Mesendoderm (in vitro differentiated cells): Measurements from ENCODE around the gene FBXO10.

Source experiments
- DNase-seq: peaks from one replicate; pipeline ENCODE4 v3.0.0; 2013
- H2AK5ac ChIP-seq: 2 replicates; pipeline ENCODE4 v1.6.1; 2013; ENCODE audit warnings: low read length, inconsistent platforms
- H2BK120ac ChIP-seq: 2 replicates; pipeline ENCODE4 v1.6.1; 2013; ENCODE audit warnings: low read depth, mild to moderate bottlenecking, low read length, moderate library complexity, mixed read lengths
- H2BK15ac ChIP-seq: replicated peaks from 2 replicates; pipeline ENCODE4 v1.6.1; 2013; ENCODE audit warnings: low read depth, mild to moderate bottlenecking, moderate library complexity
- H2BK5ac ChIP-seq: 2 replicates; pipeline ENCODE4 v1.6.1; 2013; ENCODE audit warnings: low read length, inconsistent platforms
- H3K18ac ChIP-seq: 2 replicates; pipeline ENCODE4 v1.6.1; 2013; ENCODE audit warnings: mild to moderate bottlenecking, low read length, mixed read lengths
- H3K23ac ChIP-seq: one replicate; pipeline ENCODE4 v1.6.1; 2013; ENCODE audit warnings: low read length
- H3K27ac ChIP-seq: 2 replicates; pipeline ENCODE4 v1.5.1; 2013; ENCODE audit warnings: low read depth, mild to moderate bottlenecking, inconsistent platforms, low read length, moderate library complexity
- H3K27me3 ChIP-seq: 2 replicates; pipeline ENCODE4 v1.6.1; 2013; ENCODE audit warnings: low read length, control low read depth, mild to moderate bottlenecking, inconsistent platforms; ENCODE audit not compliant: insufficient read depth, poor library complexity
- H3K36me3 ChIP-seq: 2 replicates; pipeline ENCODE4 v1.6.1; 2013; ENCODE audit warnings: low read length, inconsistent platforms; ENCODE audit not compliant: control insufficient read depth, insufficient read depth
- H3K4ac ChIP-seq: one replicate; pipeline ENCODE4 v1.6.1; 2013; ENCODE audit warnings: low read depth, mild to moderate bottlenecking, low read length, moderate library complexity
- H3K4me1 ChIP-seq: 2 replicates; pipeline ENCODE4 v1.6.1; 2013; ENCODE audit warnings: low read depth, low read length, inconsistent platforms; ENCODE audit not compliant: control insufficient read depth
- H3K4me2 ChIP-seq: 2 replicates; pipeline ENCODE4 v1.6.1; 2013; ENCODE audit warnings: low read length
- H3K4me3 ChIP-seq: 2 replicates; pipeline ENCODE4 v1.5.1; 2013; ENCODE audit warnings: mild to moderate bottlenecking, low read length
- H3K56ac ChIP-seq: one replicate; pipeline ENCODE4 v1.6.1; 2013; ENCODE audit warnings: low read length
- H3K79me1 ChIP-seq: 2 replicates; pipeline ENCODE4 v1.6.1; 2013; ENCODE audit warnings: low read length, inconsistent platforms
- H3K79me2 ChIP-seq: 2 replicates; pipeline ENCODE4 v1.6.1; 2013; ENCODE audit warnings: mild to moderate bottlenecking, low read length; ENCODE audit not compliant: control insufficient read depth, insufficient read depth
- H3K9ac ChIP-seq: 2 replicates; pipeline ENCODE4 v1.6.1; 2013; ENCODE audit warnings: low read length, inconsistent platforms
- H4K5ac ChIP-seq: one replicate; pipeline ENCODE4 v1.6.1; 2013; ENCODE audit warnings: low read length
- H4K8ac ChIP-seq: one replicate; pipeline ENCODE4 v1.6.1; 2013; ENCODE audit warnings: low read depth, mild to moderate bottlenecking, control low read depth, low read length, moderate library complexity
- WGBS: extraction: QIAGEN DNeasy Blood & Tissue Kit; methylation state at CpG from one replicate; pipeline ENCODE4 v1.1.7; 2013; ENCODE audit warnings: low lambda C conversion rate, missing lambda C conversion rate; ENCODE audit not compliant: insufficient coverage; ENCODE audit errors: extremely low coverage; 5-methylcytosine and 5-hydroxymethylcytosine counted together

FBXO10 gene

DNA sequence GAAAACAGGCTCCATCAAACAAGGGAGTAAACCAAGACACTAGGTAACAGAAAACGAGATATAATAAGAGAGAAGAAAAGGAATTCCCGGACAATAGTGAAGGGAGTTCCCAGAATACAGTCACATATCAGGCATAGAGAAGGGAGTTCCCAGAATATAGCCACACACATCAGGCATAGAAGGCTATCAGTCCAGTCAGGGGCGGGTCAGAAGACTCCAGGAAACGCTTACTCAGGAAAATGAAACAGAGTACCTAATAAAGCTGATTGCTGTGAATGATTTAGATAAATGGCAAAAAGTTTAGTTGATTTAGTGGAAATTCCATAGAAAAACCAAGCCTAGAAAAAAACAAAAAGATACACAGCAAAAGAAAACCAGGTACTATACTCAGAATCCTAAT is 11.3 kb upstream of the FBXO10 start:
- H3K4me3 ChIP-seq: no peak overlapping the region
- H2BK15ac ChIP-seq: no peak overlapping the region
- H3K36me3 ChIP-seq: peaks cover 8% of the 10 kb centered on the region
- H3K27ac ChIP-seq: no peak overlapping the region
- H3K79me2 ChIP-seq: peaks cover 31% of the 10 kb centered on the region
- H3K4ac ChIP-seq: no peak overlapping the region
- H4K5ac ChIP-seq: no peak overlapping the region
- no peak overlapping the region for H3K23ac ChIP-seq
- H2AK5ac ChIP-seq: no peak overlapping the region
- no CpG with 5 or more reads among the region's 4 CpGs for WGBS
- no peak overlapping the region for H2BK5ac ChIP-seq
- H2BK120ac ChIP-seq: no peak overlapping the region
- no peak for DNase-seq
- H3K4me1 ChIP-seq: no peaks in the 10 kb centered on the region
- no peak overlapping the region for H3K4me2 ChIP-seq
- H4K8ac ChIP-seq: no peak overlapping the region
- H3K27me3 ChIP-seq: no peaks in the 10 kb centered on the region
- H3K9ac ChIP-seq: no peak overlapping the region
- H3K79me1 ChIP-seq: peaks cover 8% of the 10 kb centered on the region
- H3K56ac ChIP-seq: no peak overlapping the region
- no peak overlapping the region for H3K18ac ChIP-seq

DNA sequence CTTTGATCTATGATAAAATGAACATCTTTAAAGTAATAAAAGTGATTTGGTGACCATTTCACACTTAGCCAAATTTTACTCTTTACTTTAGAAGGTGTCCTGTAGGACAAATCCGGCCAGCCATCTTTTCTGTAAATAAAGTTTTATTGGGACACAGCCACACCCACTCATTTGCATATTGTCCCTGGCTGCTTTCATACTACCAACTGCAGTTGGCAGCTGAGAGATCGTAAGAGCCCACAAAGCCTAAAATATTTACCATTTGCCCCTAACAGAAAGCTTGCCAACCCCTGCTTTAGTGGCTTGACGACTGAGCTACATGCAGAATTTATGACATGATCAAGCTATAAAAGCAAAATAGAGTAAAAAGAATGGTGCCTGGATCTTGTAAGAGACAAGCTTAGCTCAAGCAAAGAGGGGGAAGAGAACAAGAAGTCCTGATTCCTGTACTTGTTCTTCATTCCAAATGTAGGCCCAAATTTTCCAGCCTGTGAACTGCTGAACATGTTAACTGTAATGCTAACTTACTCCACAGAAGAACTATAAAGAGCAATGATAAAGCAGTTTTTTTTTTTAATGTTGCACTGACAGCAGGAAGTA is 7.4 kb upstream of the FBXO10 start:
- H3K79me1 ChIP-seq: peaks cover 7% of the 10 kb centered on the region
- no CpG with 5 or more reads among the region's 3 CpGs for WGBS

DNA sequence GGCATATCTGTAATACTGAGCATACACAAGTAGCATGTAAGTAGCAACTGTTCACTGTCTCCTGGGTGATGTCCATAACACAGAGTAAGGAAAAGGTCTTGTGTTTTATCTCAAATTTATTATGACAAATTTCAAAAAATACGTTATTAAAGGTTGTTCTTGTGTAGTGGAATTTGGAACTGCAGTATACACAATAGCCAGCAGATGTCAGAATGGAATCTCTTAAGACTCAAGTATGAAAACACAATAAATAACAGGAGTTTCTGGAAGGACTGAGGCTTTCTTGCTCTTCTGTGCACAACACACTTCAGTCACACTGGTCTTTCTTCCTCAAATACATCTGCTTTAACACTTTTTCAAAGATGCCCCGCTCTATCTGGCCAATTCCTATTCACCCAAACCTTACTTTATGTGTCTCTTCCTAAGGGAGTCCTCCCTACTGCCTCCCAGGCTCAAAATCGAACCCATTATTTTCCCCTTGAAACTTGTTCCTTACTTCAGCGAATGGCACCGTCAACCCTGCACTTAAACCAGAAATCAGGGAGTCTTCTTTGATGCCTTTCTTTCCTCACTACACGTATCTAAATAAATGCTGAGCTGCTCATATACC is 6.5 kb upstream of the FBXO10 start:
- Histone ChIP-seq H3K79me1 (peaks cover 7% of the 10 kb centered on the region), H3K56ac (no peak overlapping the region), H2BK120ac (no peak overlapping the region), H2AK5ac (no peak overlapping the region), H3K4me3 (no peak overlapping the region), H3K36me3 (peaks cover 7% of the 10 kb centered on the region), H2BK5ac (no peak overlapping the region), H3K18ac (no peak overlapping the region), H3K4ac (no peak overlapping the region), H3K27ac (no peak overlapping the region), H3K4me1 (no peaks in the 10 kb centered on the region), H3K4me2 (no peak overlapping the region), H3K79me2 (peaks cover 3% of the 10 kb centered on the region), H4K5ac (no peak overlapping the region), H3K27me3 (no peaks in the 10 kb centered on the region), H3K23ac (no peak overlapping the region), H4K8ac (no peak overlapping the region), H2BK15ac (no peak overlapping the region), H3K9ac (no peak overlapping the region)
- no CpG with 5 or more reads among the region's 6 CpGs for WGBS
- DNase-seq: peak; percentile 49

More for the DNA sequence above, 7.4 kb upstream of the FBXO10 start:
- H3K18ac ChIP-seq: no peak overlapping the region
- H4K5ac ChIP-seq: no peak overlapping the region
- no peak overlapping the region for H3K23ac ChIP-seq
- no peak overlapping the region for H2BK120ac ChIP-seq
- no peak overlapping the region for H3K4me3 ChIP-seq
- no peaks in the 10 kb centered on the region for H3K4me1 ChIP-seq
- H3K27me3 ChIP-seq: no peaks in the 10 kb centered on the region
- H3K36me3 ChIP-seq: peaks cover 9% of the 10 kb centered on the region
- no peak overlapping the region for H3K27ac ChIP-seq
- H2AK5ac ChIP-seq: no peak overlapping the region
- no peak for DNase-seq
- H3K9ac ChIP-seq: no peak overlapping the region
- H3K79me2 ChIP-seq: peaks cover 5% of the 10 kb centered on the region
- H3K56ac ChIP-seq: no peak overlapping the region
- H2BK5ac ChIP-seq: no peak overlapping the region
- no peak overlapping the region for H3K4ac ChIP-seq
- H2BK15ac ChIP-seq: no peak overlapping the region
- H3K4me2 ChIP-seq: no peak overlapping the region
- no peak overlapping the region for H4K8ac ChIP-seq

DNA sequence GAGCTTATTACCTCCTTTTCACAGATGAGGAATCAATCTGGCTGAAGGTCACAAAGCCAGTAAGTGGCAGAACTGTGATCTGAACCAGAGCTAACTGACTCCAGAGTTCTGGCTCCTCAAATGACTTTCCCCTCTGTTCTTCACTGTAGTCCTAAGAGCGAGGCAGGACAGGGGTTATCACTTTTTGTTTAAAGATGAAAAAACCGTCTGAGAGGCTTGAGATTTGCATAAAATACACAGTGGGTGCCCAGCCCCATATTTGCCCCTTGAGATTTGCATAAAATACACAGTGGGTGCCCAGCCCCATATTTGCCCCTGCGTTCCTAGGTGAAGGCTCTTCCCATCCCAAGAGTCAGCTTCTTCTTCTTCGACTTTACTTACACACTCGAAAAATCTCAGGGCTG is 667 bp downstream of the FBXO10 start:
- peak overlapping the region; percentile 83 for H3K4me2 ChIP-seq
- peak overlapping the region; percentile 46 for H2BK120ac ChIP-seq
- no peak overlapping the region for H4K8ac ChIP-seq
- H4K5ac ChIP-seq: no peak overlapping the region
- H3K4me1 ChIP-seq: no peaks in the 10 kb centered on the region
- H3K27me3 ChIP-seq: no peaks in the 10 kb centered on the region
- no peaks in the 10 kb centered on the region for H3K79me2 ChIP-seq
- no peak overlapping the region for H3K4ac ChIP-seq
- peak overlapping the region; percentile 85 for H3K18ac ChIP-seq
- peak overlapping the region; percentile 70 for H3K4me3 ChIP-seq
- DNase-seq: no peak
- H3K79me1 ChIP-seq: peaks cover 4% of the 10 kb centered on the region
- H3K9ac ChIP-seq: peak overlapping the region; percentile 79
- H2BK15ac ChIP-seq: no peak overlapping the region
- no CpG with 5 or more reads among the region's 5 CpGs for WGBS
- H2BK5ac ChIP-seq: no peak overlapping the region
- peak overlapping the region; percentile 51 for H3K27ac ChIP-seq
- peaks cover under 1% of the 10 kb centered on the region for H3K36me3 ChIP-seq
- peak overlapping the region; percentile 38 for H3K23ac ChIP-seq
- H2AK5ac ChIP-seq: no peak overlapping the region
- H3K56ac ChIP-seq: peak overlapping the region; percentile 88

DNA sequence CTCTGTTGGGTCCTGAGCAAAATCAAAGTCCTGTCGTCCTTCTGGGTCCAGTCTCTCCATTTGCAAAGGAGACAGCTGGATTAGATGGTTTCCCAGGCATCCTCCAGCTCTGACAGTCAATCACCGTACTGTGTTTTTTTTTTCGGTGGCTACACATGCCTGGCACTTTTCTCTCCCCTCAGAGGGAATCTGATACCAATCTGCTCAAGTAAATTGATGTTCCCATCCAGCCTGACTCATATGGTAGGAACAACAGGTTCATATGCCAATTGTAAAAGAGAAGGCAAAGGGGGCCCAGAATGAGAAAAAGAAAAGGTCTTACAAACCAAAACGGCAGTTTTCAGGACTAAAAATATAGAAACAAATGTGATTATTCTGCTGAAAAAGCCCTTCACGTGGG is 1.2 kb downstream of the FBXO10 start:
- Histone ChIP-seq H3K27ac (peak overlapping the region; percentile 1), H3K79me1 (peaks cover 4% of the 10 kb centered on the region), H3K18ac (no peak overlapping the region), H3K4ac (no peak overlapping the region), H3K36me3 (no peaks in the 10 kb centered on the region), H3K4me2 (no peak overlapping the region), H2BK5ac (no peak overlapping the region), H3K9ac (peak overlapping the region; percentile 79), H2BK15ac (no peak overlapping the region), H4K5ac (no peak overlapping the region), H2AK5ac (no peak overlapping the region), H3K4me1 (no peaks in the 10 kb centered on the region), H3K4me3 (no peak overlapping the region), H3K27me3 (no peaks in the 10 kb centered on the region), H3K56ac (peak overlapping the region; percentile 22), H4K8ac (no peak overlapping the region), H3K79me2 (no peaks in the 10 kb centered on the region), H3K23ac (peak overlapping the region; percentile 52), H2BK120ac (no peak overlapping the region)
- no CpG with 5 or more reads among the region's 5 CpGs for WGBS
- no peak for DNase-seq
